Measurements from ENCODE around the gene KIF1A.

Gene KIF1A

GRCh38 chr2:240762249-240762648 is 57.8 kb downstream of the KIF1A start:
- H3K27me3 Mint-ChIP-seq, result no peaks in the 10 kb centered on the region
- DNase-seq (no peak), ATAC-seq (no peak)
- H3K27ac Mint-ChIP-seq, result no peak overlapping the region
- no peak overlapping the region for H3K4me3 Mint-ChIP-seq
- H3K9me3 Mint-ChIP-seq, result no peaks in the 10 kb centered on the region
- peaks cover 22% of the 10 kb centered on the region for H3K4me1 Mint-ChIP-seq

GRCh38 chr2:240760576-240761246 is 59.3 kb downstream of the KIF1A start:
- no peak overlapping the region for H3K27ac Mint-ChIP-seq
- DNase-seq (no peak), ATAC-seq (no peak)
- no peaks in the 10 kb centered on the region for H3K27me3 Mint-ChIP-seq
- no peaks in the 10 kb centered on the region for H3K9me3 Mint-ChIP-seq
- H3K4me3 Mint-ChIP-seq, result no peak overlapping the region
- peaks cover 22% of the 10 kb centered on the region for H3K4me1 Mint-ChIP-seq

DNA sequence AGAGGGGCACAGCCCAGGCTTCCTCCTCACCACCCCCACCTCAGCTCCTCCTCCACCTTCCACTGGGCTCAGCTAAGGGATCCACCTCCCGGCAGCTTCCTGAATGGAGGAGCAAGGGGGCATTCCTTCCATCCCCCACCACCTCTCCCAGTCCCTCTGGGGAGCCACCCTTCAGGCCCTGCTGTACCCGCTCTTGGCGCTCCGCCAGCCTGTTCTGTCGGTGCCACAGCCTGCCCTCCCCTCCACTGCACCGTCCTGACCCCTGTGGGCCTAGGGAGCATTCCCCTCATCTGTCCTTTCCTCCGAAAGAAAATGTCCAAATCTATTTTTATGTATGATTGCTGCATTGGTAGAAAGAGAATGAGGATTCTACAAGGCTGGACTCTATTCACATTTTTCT is 59.9 kb downstream of the KIF1A start:
- Mint-ChIP-seq H3K9me3 (no peaks in the 10 kb centered on the region), H3K4me3 (no peak overlapping the region), H3K27ac (peak overlapping the region in 1 of 2 donors; percentile 89), H3K27me3 (no peaks in the 10 kb centered on the region), H3K4me1 (peaks cover 24% of the 10 kb centered on the region)
- DNase-seq (no peak), ATAC-seq (no peak)

DNA sequence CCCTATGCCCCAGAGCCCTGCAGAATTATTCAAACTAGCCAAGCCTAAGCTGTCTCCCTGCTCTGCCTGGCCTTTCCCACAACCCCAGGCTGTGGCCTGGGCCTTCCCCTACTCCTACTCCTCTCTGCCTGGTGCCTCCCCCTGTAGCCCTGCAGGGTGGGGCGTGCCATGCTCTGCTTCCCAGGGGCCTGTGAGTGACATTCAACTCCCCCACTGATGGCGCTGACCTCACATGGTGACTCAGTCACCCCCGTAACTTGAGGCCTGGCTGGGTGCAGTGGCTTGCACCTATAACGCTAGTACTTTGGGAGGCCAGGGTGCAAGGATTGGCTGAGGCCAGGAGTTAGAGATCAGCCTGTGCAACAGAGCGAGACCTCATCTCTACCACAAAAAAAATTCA is 60.6 kb downstream of the KIF1A start:
- H3K27ac Mint-ChIP-seq, result no peak overlapping the region
- DNase-seq, result peak; percentile 20 to 84

GRCh38 chr2:240757086-240757614 is 62.9 kb downstream of the KIF1A start:
- ATAC-seq, result no peak
- Mint-ChIP-seq H3K27me3 (no peaks in the 10 kb centered on the region), H3K4me3 (no peak overlapping the region), H3K9me3 (no peaks in the 10 kb centered on the region), H3K4me1 (peaks cover 27% of the 10 kb centered on the region), H3K27ac (no peak overlapping the region)
- no peak for DNase-seq

More for the DNA sequence above, 60.6 kb downstream of the KIF1A start:
- peaks cover 27% of the 10 kb centered on the region for H3K4me1 Mint-ChIP-seq
- no peaks in the 10 kb centered on the region for H3K9me3 Mint-ChIP-seq
- peak; percentile 95 for ATAC-seq
- no peaks in the 10 kb centered on the region for H3K27me3 Mint-ChIP-seq
- H3K4me3 Mint-ChIP-seq, result no peak overlapping the region

- Mint-ChIP-seq H3K4me3 (no peak overlapping the region), H3K27me3 (peaks cover 7% of the 10 kb centered on the region), H3K4me1 (peaks cover 5% of the 10 kb centered on the region), H3K9me3 (no peaks in the 10 kb centered on the region), H3K27ac (no peak overlapping the region)
- ATAC-seq, result no peak
- DNase-seq, result no peak
Observed at GRCh38 chr2:240752209-240752608, 67.8 kb downstream of the KIF1A start.

GRCh38 chr2:240750409-240750808 is 69.6 kb downstream of the KIF1A start:
- Mint-ChIP-seq H3K4me3 (no peak overlapping the region), H3K9me3 (no peaks in the 10 kb centered on the region), H3K4me1 (peaks cover 5% of the 10 kb centered on the region), H3K27ac (no peak overlapping the region), H3K27me3 (peaks cover 7% of the 10 kb centered on the region)
- DNase-seq (no peak), ATAC-seq (no peak)

GRCh38 chr2:240749516-240749915 is 70.5 kb downstream of the KIF1A start:
- Mint-ChIP-seq H3K4me1 (no peaks in the 10 kb centered on the region), H3K9me3 (no peaks in the 10 kb centered on the region), H3K27ac (peak overlapping the region in 1 of 2 donors; percentile 83), H3K27me3 (peaks cover 7% of the 10 kb centered on the region), H3K4me3 (no peak overlapping the region)
- DNase-seq (no peak), ATAC-seq (no peak)

- Mint-ChIP-seq H3K4me1 (no peaks in the 10 kb centered on the region), H3K4me3 (no peak overlapping the region), H3K27ac (no peak overlapping the region), H3K9me3 (no peaks in the 10 kb centered on the region), H3K27me3 (peaks cover 7% of the 10 kb centered on the region)
- DNase-seq (no peak), ATAC-seq (no peak)
Observed at GRCh38 chr2:240747256-240747655, 72.8 kb downstream of the KIF1A start.

- no peaks in the 10 kb centered on the region for H3K4me1 Mint-ChIP-seq
Observed at GRCh38 chr2:240746671-240747070, 73.3 kb downstream of the KIF1A start.

DNA sequence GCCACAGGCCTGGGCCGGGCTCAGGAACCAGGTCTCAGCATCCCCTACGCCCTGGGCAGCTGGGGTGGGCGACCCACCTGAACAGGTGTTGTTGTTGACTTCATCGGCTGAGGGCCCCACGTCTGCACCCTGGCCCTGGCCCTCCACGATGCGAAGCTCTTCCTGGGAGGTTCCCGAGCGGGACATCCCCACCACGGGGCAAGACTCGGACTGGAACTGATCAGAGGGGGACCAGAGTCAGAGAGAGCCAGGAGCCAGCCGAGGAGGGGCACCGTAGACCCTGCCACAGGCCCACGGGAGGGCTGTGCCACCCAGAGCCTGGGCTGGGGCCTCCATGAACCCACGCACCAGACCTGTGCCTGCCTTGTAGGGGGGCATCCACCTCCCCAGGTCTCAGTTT is 74.1 kb downstream of the KIF1A start:
- Mint-ChIP-seq H3K4me1 (no peaks in the 10 kb centered on the region), H3K27ac (no peak overlapping the region), H3K9me3 (no peaks in the 10 kb centered on the region), H3K27me3 (peaks cover 7% of the 10 kb centered on the region), H3K4me3 (no peak overlapping the region)
- DNase-seq (no peak), ATAC-seq (no peak)

More at GRCh38 chr2:240746671-240747070, 73.3 kb downstream of the KIF1A start:
- Mint-ChIP-seq H3K27me3 (peaks cover 7% of the 10 kb centered on the region), H3K4me3 (no peak overlapping the region), H3K27ac (peak overlapping the region in 1 of 2 donors; percentile 42), H3K9me3 (no peaks in the 10 kb centered on the region)
- no peak for DNase-seq
- no peak for ATAC-seq

- H3K27me3 Mint-ChIP-seq, result peaks cover 7% of the 10 kb centered on the region
- H3K4me1 Mint-ChIP-seq, result no peaks in the 10 kb centered on the region
- ATAC-seq (no peak), DNase-seq (no peak)
- no peak overlapping the region for H3K4me3 Mint-ChIP-seq
- no peaks in the 10 kb centered on the region for H3K9me3 Mint-ChIP-seq
- no peak overlapping the region for H3K27ac Mint-ChIP-seq
Observed at GRCh38 chr2:240745456-240745855, 74.6 kb downstream of the KIF1A start.

DNA sequence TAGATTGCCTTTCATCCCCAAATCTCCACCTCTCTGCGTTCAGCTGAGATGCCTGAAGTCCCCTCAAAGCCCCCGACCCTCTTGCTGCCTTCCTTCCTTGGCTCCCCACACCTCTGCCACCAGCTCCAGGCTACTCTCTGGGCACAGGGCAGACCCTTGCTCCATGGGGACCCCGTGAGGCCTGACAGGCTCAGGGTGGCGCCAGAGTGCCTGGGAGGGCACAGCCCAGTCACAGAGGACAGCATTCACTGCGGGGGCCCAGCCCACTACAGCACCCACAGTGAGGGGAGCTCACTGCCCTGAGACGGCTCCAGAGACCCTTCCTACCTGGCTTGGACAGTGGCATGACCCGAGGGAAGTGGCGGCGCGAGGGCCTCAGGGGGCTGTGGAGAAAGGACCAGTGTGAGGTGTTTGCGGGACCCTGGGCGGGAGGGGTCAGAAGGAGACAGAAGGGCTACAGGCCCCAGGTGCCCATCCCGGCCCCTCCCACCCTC is 77.4 kb downstream of the KIF1A start:
- Mint-ChIP-seq H3K27ac (no peak overlapping the region), H3K27me3 (peaks cover 3% of the 10 kb centered on the region), H3K9me3 (no peaks in the 10 kb centered on the region), H3K4me1 (peaks cover 15% of the 10 kb centered on the region), H3K4me3 (no peak overlapping the region)
- DNase-seq (no peak), ATAC-seq (no peak)

GRCh38 chr2:240741091-240741490 is 78.9 kb downstream of the KIF1A start:
- DNase-seq (no peak), ATAC-seq (no peak)
- Mint-ChIP-seq H3K9me3 (no peaks in the 10 kb centered on the region), H3K27ac (no peak overlapping the region), H3K4me3 (peak overlapping the region in 1 of 2 donors; percentile 22), H3K27me3 (no peaks in the 10 kb centered on the region), H3K4me1 (peaks cover 15% of the 10 kb centered on the region)

DNA sequence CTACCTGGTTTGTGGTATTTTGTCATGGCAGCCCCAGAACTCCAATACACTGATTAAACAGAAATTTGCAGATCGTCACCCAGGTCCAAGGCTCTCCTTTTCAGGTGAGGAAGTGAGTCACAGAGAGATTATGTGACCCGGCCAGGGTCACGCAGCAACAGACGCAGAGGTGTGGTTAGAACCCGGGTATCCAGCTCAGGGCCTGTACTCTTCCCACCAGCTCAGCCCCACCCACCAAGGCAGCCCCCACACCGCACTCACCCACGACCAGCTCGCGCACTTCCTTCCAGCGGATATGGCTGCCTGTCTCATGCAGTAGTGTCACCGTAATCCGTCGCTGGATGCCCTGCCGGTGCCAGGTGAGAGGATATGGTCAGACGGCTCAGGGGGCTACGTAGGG is 80.2 kb downstream of the KIF1A start:
- Mint-ChIP-seq H3K27ac (peak overlapping the region; percentile 66 to 81), H3K4me3 (peak overlapping the region; percentile 13 to 54), H3K27me3 (no peaks in the 10 kb centered on the region), H3K9me3 (no peaks in the 10 kb centered on the region), H3K4me1 (peaks cover 15% of the 10 kb centered on the region)
- DNase-seq (peak in 1 of 2 donors; percentile 47), ATAC-seq (peak; percentile 63)

GRCh38 chr2:240737958-240738357 is 82.1 kb downstream of the KIF1A start:
- no peaks in the 10 kb centered on the region for H3K9me3 Mint-ChIP-seq
- ATAC-seq (no peak), DNase-seq (no peak)
- peaks cover 15% of the 10 kb centered on the region for H3K4me1 Mint-ChIP-seq
- H3K27me3 Mint-ChIP-seq, result no peaks in the 10 kb centered on the region
- H3K27ac Mint-ChIP-seq, result no peak overlapping the region
- no peak overlapping the region for H3K4me3 Mint-ChIP-seq
